Ishikawa (cell line): ENCODE data around the gene SYT3.

ENCODE experiments used
- CEBPB ChIP-seq: IDR thresholded peaks from 2 replicates; pipeline ENCODE4 v1.6.1; 2012
- CREB1 ChIP-seq: IDR thresholded peaks from 2 replicates; pipeline ENCODE4 v1.6.1; 2012; ENCODE audit warnings: low read depth
- EGR1 ChIP-seq: IDR thresholded peaks from 2 replicates; pipeline ENCODE4 v1.6.1; 2012
- EP300 ChIP-seq: IDR thresholded peaks from 2 replicates; pipeline ENCODE4 v1.6.1; 2012; ENCODE audit warnings: borderline replicate concordance
- FOXM1 ChIP-seq: IDR thresholded peaks from 2 replicates; pipeline ENCODE4 v1.6.1; 2012; ENCODE audit warnings: low read depth, borderline replicate concordance
- NFIC ChIP-seq: IDR thresholded peaks from 2 replicates; pipeline ENCODE4 v1.6.1; 2012
- RAD21 ChIP-seq: IDR thresholded peaks from 2 replicates; pipeline ENCODE4 v1.6.1; 2012; ENCODE audit warnings: low read depth
- TAF1 ChIP-seq: IDR thresholded peaks from 2 replicates; pipeline ENCODE4 v1.6.1; 2012; ENCODE audit warnings: low read depth, mild to moderate bottlenecking
- TCF12 ChIP-seq: IDR thresholded peaks from 2 replicates; pipeline ENCODE4 v1.6.1; 2012; ENCODE audit warnings: low read depth
- TEAD4 ChIP-seq: IDR thresholded peaks from 2 replicates; pipeline ENCODE4 v1.6.1; 2012
- USF1 ChIP-seq: IDR thresholded peaks from 2 replicates; pipeline ENCODE4 v1.6.1; 2012
- YY1 ChIP-seq: IDR thresholded peaks from 2 replicates; pipeline ENCODE4 v1.6.1; 2012; ENCODE audit warnings: low read depth
- ZBTB7A ChIP-seq: IDR thresholded peaks from 2 replicates; pipeline ENCODE4 v1.6.1; 2012; ENCODE audit warnings: low read depth
- TF ChIP-seq, protein P1 (sequence below): IDR thresholded peaks from 2 replicates; pipeline ENCODE4 v1.6.1; 2012; ENCODE audit warnings: low read depth, mild to moderate bottlenecking
- TF ChIP-seq, protein P2 (sequence below): IDR thresholded peaks from 2 replicates; pipeline ENCODE4 v1.6.1; 2012

The SYT3 gene

DNA sequence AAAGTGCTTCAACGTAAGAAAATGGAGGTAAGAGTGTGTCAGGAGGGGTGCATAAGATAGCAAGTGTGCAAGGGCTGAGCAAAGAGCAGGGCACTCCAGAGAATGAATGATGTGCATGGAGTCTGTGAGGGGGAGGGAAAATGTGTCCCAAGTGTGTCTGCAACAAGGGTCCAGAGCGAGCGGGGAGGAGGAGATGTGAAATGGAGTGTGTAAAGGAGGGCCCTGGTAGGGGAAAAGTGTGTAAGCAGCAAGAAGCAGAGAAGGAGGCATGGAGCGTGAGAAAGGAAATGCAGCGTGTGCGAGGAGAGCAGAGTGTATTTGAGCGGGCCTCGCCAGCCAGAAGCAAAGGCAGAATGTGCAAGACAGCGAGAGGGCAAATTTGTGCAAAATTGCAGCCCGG lies 21.3 kb upstream of the SYT3 start:
- TF ChIP-seq EGR1 (no peak), NFIC (no peak), CEBPB (no peak), USF1 (no peak), TEAD4 (no peak), ZBTB7A (no peak), EP300 (no peak), TCF12 (no peak), FOXM1 (no peak), RAD21 (no peak), YY1 (no peak), TAF1 (no peak), CREB1 (no peak)
- TF ChIP-seq, protein P1, sequence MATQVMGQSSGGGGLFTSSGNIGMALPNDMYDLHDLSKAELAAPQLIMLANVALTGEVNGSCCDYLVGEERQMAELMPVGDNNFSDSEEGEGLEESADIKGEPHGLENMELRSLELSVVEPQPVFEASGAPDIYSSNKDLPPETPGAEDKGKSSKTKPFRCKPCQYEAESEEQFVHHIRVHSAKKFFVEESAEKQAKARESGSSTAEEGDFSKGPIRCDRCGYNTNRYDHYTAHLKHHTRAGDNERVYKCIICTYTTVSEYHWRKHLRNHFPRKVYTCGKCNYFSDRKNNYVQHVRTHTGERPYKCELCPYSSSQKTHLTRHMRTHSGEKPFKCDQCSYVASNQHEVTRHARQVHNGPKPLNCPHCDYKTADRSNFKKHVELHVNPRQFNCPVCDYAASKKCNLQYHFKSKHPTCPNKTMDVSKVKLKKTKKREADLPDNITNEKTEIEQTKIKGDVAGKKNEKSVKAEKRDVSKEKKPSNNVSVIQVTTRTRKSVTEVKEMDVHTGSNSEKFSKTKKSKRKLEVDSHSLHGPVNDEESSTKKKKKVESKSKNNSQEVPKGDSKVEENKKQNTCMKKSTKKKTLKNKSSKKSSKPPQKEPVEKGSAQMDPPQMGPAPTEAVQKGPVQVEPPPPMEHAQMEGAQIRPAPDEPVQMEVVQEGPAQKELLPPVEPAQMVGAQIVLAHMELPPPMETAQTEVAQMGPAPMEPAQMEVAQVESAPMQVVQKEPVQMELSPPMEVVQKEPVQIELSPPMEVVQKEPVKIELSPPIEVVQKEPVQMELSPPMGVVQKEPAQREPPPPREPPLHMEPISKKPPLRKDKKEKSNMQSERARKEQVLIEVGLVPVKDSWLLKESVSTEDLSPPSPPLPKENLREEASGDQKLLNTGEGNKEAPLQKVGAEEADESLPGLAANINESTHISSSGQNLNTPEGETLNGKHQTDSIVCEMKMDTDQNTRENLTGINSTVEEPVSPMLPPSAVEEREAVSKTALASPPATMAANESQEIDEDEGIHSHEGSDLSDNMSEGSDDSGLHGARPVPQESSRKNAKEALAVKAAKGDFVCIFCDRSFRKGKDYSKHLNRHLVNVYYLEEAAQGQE: no peak
- TF ChIP-seq, protein P2, sequence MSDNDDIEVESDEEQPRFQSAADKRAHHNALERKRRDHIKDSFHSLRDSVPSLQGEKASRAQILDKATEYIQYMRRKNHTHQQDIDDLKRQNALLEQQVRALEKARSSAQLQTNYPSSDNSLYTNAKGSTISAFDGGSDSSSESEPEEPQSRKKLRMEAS: no peak

DNA sequence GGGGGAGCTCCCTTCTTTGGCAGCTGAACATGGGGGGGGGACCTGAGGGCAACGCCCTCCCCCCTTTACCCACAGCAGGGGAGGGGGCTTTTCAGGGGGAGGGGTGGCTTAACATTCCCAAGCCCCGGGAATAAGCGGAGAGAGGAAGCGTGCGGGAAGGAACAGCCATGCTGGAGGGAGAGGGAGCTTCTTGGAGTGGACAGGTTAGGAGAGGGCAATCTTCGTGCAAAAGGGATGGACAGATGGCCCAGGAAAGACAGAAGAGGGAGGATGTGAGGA lies 20.3 kb upstream of the SYT3 start:
- TF ChIP-seq USF1: no peak
- TF ChIP-seq CEBPB: no peak
- no peak for TF ChIP-seq EP300
- no peak for TF ChIP-seq NFIC
- no peak for TF ChIP-seq TCF12
- TF ChIP-seq, protein P2: no peak
- TF ChIP-seq TAF1: no peak
- TF ChIP-seq CREB1: no peak
- TF ChIP-seq TEAD4: no peak
- TF ChIP-seq FOXM1: no peak

- no peak for TF ChIP-seq RAD21
Observed at GRCh38 chr19:50659318-50660087, 19.8 kb upstream of the SYT3 start.

DNA sequence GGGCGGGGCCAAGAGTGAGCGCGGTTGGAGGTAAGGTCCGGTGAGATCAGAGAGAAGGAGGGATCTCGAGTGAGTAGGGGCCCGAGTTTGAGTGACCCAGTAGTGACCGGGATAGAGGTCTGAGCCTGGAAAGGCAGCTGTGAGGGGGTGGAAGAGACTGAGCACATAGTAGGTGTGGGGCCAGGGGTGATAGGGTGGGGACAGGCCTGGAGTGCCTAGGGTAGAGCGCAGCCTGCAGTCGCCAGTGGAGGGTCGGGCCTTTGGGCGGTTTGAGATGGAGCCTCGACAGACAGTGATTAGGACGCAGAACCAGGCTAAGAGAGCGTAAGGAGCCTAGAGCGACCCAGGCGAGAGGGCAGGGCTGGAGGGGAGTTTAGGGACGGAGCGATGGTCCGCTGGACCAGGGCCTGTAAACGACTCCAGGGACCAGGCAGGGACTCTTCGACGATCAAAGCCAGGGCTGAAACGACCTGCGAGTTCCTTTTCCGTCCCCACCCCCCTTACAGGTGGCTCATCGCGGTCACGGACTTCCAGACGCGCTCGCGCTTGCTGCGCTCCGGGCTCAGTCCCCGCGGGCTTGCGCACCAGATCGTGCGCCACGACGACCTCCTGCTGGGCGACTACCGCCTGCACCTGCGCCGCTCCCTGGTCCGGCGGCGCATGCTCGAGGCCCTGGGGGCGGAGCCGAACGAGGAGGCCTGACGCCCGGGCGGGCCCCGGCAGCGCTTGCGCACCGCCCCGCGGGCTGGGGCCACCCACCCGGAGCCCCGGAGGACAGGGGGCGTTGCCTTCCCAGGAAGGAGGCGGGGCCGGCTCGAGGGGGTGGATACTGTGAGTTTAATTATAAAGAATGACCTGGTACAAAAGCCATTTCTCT lies 19.0 kb upstream of the SYT3 start:
- TF ChIP-seq, protein P2: peak; percentile 64; the same call in 1 of the 2 replicates
- TF ChIP-seq TAF1: no peak

GRCh38 chr19:50657712-50658440 lies 18.2 kb upstream of the SYT3 start:
- TF ChIP-seq YY1: no peak
- TF ChIP-seq CREB1: no peak
- TF ChIP-seq FOXM1: no peak
- TF ChIP-seq, protein P2: no peak; the same call in 1 of the 2 replicates
- no peak for TF ChIP-seq ZBTB7A
- no peak for TF ChIP-seq CEBPB
- TF ChIP-seq, protein P1: no peak
- TF ChIP-seq TAF1: no peak
- TF ChIP-seq EP300: no peak
- TF ChIP-seq RAD21: no peak
- no peak for TF ChIP-seq TEAD4
